ENCODE measurements around the gene GABRA5.

The GABRA5 gene

GRCh38 chr15:26934848-26935247, 68.0 kb downstream of the GABRA5 start:
- no peak for DNase-seq

- DNase-seq = no peak
These were observed 68.5 kb downstream of the GABRA5 start for GRCh38 chr15:26935322-26935721.

GRCh38 chr15:26936502-26936901, 69.6 kb downstream of the GABRA5 start:
- DNase-seq = no peak

GRCh38 chr15:26937134-26937533, 70.3 kb downstream of the GABRA5 start:
- no peak for DNase-seq

DNA sequence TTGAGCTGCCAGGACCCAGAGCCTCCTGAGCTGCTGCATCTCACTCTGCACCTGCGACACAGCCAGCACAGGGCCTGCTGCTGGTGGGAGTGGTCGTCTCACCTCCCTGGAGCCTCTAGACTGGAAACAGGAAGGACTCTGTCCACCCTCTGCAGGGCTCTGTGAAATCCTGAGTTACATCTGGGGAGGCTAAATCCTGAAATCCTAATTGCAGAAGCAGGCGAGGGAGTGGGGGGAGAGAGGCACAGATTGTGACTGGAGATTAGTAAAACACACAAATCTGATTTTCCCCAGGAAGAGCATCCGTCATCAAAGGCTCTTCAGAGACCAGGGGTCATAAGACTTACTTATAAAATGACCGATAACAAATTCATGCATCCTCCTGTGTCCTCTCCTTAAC, 72.5 kb downstream of the GABRA5 start:
- no peak for DNase-seq

DNA sequence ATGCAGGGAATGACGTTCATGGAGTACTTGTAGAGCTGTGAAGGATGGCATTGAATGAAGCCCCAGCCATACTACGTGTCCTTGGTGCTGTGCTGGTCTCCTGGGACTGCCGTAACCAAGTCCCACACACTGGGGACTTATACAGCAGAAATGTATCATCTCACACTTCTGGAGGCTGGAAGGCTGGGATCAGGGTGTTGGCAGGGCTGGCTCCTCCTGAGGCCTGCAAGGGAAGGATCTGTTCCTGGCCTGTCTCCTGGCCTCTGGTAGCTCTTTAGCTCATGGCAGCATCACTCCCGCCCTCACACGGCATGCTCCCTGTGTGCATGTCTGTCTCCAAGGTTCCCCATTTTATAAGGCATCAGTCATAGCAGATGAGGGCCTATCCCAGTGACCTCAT, 74.6 kb downstream of the GABRA5 start:
- no peak for DNase-seq

DNA sequence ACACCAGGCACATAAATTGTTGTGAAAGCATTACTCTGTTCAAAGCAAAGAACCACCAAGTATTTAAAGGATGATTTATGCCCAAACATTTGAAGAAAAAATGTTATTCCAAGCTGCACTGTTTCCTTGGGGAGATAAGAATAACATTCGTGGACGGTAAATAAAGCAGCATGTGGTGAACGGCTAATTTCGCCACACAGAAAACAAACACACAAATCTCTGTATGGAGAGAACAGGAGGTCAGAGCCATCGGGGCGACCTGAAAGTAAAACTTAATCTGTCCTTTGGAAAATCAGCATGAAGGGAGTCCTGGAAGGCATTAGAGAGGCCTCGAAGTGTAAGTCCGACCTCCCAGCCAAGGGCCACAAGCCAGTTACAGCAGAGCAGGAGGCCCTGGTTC, 77.0 kb downstream of the GABRA5 start:
- DNase-seq = no peak

GRCh38 chr15:26945046-26945445, 78.2 kb downstream of the GABRA5 start:
- no peak for DNase-seq

DNA sequence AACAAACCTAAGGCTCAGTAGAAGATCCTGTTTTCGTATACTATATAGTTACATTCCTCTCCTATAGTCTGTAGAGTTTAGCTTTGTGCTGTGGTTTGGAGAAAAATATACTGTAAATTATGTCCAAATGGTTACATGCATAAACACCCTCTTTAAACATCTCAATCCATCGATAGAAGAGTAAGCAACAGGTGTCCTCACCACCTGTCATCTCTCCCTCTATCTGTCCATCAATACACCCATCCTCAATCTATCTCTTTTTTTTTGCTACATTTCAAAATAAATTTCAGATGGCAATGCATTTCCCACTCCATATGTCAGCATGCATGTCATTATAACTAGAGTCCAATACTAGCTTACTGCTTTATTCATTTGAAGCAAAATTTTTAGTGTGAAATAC, 83.1 kb downstream of the GABRA5 start:
- DNase-seq = no peak

GRCh38 chr15:26954403-26954802, 87.5 kb downstream of the GABRA5 start:
- DNase-seq = no peak

DNA sequence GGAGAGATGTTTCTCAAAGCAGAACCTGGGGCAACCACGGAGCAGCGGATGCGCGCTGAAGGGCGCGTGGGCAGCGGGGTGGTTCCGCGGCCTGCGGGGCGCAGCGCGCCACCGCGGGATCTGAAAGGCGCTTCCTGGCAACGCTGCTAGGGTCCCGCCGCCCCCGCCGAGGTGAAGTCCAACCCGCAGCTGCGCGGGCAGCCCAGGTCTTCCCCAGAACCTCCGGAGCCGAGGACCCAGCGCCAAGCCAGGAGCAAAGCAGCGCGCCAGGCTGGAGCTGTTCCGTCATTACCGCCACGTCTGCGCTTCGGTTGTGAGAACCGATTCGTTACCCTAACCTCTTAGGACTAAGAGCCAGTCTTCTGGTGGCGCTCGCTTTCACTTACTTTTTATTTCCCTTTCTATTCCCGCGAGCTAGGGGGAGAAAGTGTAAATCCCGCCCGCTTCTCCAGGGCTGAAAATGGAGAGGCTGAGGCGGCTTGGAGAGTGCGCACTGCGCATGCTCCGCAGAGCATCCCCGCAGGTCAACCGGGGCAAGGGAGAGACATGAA, 100.9 kb downstream of the GABRA5 start:
- no peak for DNase-seq

GRCh38 chr15:26968806-26969205, 101.9 kb downstream of the GABRA5 start:
- no peak for DNase-seq

DNA sequence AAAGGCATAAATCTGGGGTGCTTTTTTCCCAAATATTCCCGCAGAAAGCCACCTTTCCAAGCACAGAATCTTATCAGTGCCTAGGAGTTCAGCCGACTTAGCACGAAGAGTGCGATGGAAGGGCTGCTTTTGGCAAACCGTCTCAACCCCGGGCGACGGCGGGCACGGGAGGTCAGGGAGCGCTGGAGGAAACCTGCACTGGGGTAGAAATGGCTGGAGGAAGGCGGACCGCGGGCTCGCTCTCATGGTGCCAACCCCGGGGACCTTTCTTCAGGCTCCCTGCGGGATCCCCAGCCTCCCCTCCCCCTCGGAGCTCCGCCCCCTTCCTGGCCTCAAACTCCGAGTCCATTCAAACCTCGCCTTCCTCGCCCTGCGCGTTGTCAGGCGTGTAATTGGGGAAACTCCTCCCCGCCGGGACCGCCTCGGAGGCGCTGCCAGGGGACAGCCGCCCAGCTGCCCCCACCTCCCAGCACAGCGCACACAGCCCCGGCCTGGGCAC, 103.9 kb downstream of the GABRA5 start, which contains the start of gene GABRG3:
Gene GABRG3, plus strand, starts transcription at position 470 of the 499 bp plus-strand sequence.
- DNase-seq = no peak

DNA sequence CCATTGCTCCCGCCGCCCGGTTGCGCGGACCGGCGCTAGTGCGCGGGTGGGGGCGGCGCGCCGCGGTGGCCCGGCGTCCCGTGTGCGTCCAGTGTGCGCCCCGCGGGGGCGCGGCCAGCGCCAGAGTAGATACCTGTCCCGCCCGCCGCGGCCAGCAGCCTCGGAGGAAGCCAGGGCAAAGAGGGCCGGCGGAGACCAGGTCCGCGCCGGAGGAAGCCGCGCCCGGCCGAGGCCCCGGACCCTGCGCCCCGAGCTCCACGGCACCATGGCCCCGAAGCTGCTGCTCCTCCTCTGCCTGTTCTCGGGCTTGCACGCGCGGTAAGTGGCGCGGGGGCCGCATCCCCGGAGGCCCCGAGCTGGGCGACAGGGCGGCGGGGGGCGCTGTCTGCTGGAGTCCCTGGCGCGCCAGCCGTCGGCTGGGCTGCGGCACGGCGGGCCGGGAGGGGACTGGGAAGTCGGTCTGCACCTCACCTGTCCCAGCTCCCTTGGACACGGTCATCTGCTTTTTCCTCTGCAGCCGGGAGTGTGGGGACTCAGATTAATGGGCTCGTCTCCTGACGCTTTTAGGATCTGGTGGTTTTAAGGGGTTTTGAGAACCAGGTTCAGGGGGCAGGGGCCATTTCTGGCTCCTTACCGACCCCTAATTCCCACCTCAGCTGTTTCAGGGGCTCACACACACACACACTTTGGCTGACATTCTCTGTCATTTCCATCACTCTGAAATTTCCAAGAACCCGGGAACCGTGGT, 104.6 kb downstream of the GABRA5 start:
- no peak for DNase-seq

GRCh38 chr15:26972636-26973035, 105.8 kb downstream of the GABRA5 start:
- no peak for DNase-seq

DNA sequence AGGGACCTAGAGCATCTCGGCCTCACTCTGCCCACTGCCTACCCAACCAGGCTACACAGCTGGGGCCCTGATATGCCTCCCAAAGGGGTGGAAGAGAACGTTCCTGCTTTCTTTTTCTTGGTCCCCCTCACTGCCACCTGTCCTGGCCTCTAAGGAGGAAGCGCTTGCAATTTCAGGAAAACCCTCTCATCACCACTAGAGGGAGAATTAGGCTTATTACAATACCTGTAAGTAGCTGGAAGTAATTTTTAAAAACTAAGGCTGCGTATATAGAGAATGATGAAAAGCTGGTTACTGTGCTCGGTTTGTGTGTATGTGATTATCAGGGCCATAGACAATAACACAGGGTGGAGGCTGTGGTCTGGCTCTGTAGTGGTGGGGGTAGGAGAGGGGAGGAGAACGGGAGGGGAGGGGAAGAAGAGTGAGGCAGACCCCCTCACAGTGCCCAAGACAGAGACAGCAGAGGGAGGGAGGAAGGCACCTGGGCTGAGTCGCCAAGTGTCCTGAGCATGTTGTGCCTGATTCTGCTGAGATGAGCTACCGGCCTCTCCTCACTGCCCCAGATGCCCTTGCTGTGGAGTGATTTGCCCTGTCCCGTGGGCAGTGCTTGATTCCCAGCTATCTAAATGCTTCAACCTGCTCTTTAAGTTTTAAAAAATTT, 107.4 kb downstream of the GABRA5 start:
- no peak for DNase-seq

GRCh38 chr15:26981492-26981891, 114.6 kb downstream of the GABRA5 start:
- DNase-seq = no peak

- DNase-seq = no peak
These were observed 117.0 kb downstream of the GABRA5 start for GRCh38 chr15:26983822-26984221.

- no peak for DNase-seq
These were observed 118.2 kb downstream of the GABRA5 start for GRCh38 chr15:26985050-26985449.

- DNase-seq = no peak
These were observed 129.4 kb downstream of the GABRA5 start for GRCh38 chr15:26996250-26996649.
